Mucosa of rectum (tissue), 2 donors: ENCODE results near the gene ENDOD1.
"Not testable (repeated sequence)": the region's sequence is repeated elsewhere in the genome, so short reads cannot be mapped to it uniquely, and the experiment has no call there.

Experiments used
- H3K27ac ChIP-seq, 2 donors: one replicate each; pipeline ENCODE4 v1.7.0; 2013; ENCODE audit warnings: inconsistent platforms in 2 of 2, low read depth in 2 of 2, low read length in 2 of 2
- H3K27me3 ChIP-seq, 2 donors: one replicate each; pipeline ENCODE4 v1.7.0; 2013; ENCODE audit warnings: low read length in 2 of 2; ENCODE audit not compliant: control insufficient read depth in 2 of 2, insufficient read depth in 2 of 2
- H3K36me3 ChIP-seq, 2 donors: one replicate each; pipeline ENCODE4 v1.7.0; 2013; ENCODE audit warnings: low read length in 2 of 2; ENCODE audit not compliant: control insufficient read depth in 2 of 2, insufficient read depth in 2 of 2
- H3K4me1 ChIP-seq, 2 donors: one replicate each; pipeline ENCODE4 v1.7.0; 2013; ENCODE audit warnings: low read length in 2 of 2, mild to moderate bottlenecking in 1 of 2; ENCODE audit not compliant: control insufficient read depth in 2 of 2, insufficient read depth in 2 of 2
- H3K4me3 ChIP-seq, 2 donors: one replicate each; pipeline ENCODE4 v1.7.0; 2013; ENCODE audit warnings: low read length in 2 of 2
- H3K9ac ChIP-seq, 2 donors: one replicate each; pipeline ENCODE4 v1.7.0; 2013; ENCODE audit warnings: low read length in 2 of 2, low read depth in 1 of 2, mild to moderate bottlenecking in 1 of 2
- H3K9me3 ChIP-seq, 2 donors: one replicate each; pipeline ENCODE4 v1.7.0; 2013; ENCODE audit warnings: low read length in 2 of 2; ENCODE audit not compliant: control insufficient read depth in 2 of 2
- donor health status: healthy.
- donor health status: Normal muscosa, but diverticular disease.

The ENDOD1 gene

GRCh38 chr11:95089620-95090542, at the start of gene ENDOD1:
ENDOD1 (plus strand) TSS chr11:95089846; CDS start chr11:95089928, 82 bp downstream.
- H3K4me1 ChIP-seq = peaks cover 29 to 43% of the 10 kb centered on the region in 2 donors
- H3K27me3 ChIP-seq = no peaks in the 10 kb centered on the region
- peaks cover 0 to 4% of the 10 kb centered on the region in 2 donors for H3K36me3 ChIP-seq
- peak within 1 kb of the TSS; percentile 78 to 82 for H3K4me3 ChIP-seq
- no peaks in the 10 kb centered on the region for H3K9me3 ChIP-seq
- H3K9ac ChIP-seq = peak within 1 kb of the TSS; percentile 86 to 94
- H3K27ac ChIP-seq = peak within 1 kb of the TSS; percentile 94 to 96

GRCh38 chr11:95042239-95042638, 47.4 kb upstream of the ENDOD1 start:
- no peaks in the 10 kb centered on the region for H3K9me3 ChIP-seq
- H3K9ac ChIP-seq = no peak overlapping the region
- no peak overlapping the region for H3K27ac ChIP-seq
- no peaks in the 10 kb centered on the region for H3K36me3 ChIP-seq
- no peaks in the 10 kb centered on the region for H3K27me3 ChIP-seq
- no peaks in the 10 kb centered on the region for H3K4me1 ChIP-seq
- H3K4me3 ChIP-seq = no peak overlapping the region

GRCh38 chr11:95042906-95043305, 46.7 kb upstream of the ENDOD1 start:
- Histone ChIP-seq H3K4me3 (no peak overlapping the region), H3K36me3 (no peaks in the 10 kb centered on the region), H3K27ac (no peak overlapping the region), H3K9ac (no peak overlapping the region), H3K27me3 (no peaks in the 10 kb centered on the region), H3K9me3 (no peaks in the 10 kb centered on the region), H3K4me1 (no peaks in the 10 kb centered on the region)

GRCh38 chr11:95044010-95044409, 45.6 kb upstream of the ENDOD1 start:
- Histone ChIP-seq H3K4me1 (no peaks in the 10 kb centered on the region), H3K9ac (no peak overlapping the region), H3K9me3 (no peaks in the 10 kb centered on the region), H3K36me3 (no peaks in the 10 kb centered on the region), H3K4me3 (no peak overlapping the region), H3K27ac (no peak overlapping the region), H3K27me3 (no peaks in the 10 kb centered on the region)

- H3K4me3 ChIP-seq = no peak overlapping the region
Measured at GRCh38 chr11:95045812-95046211, 43.8 kb upstream of the ENDOD1 start.

GRCh38 chr11:95049122-95049521, 40.5 kb upstream of the ENDOD1 start, which contains the start of gene KDM4F:
KDM4F (plus strand) TSS chr11:95049422.
- not testable (repeated sequence) for H3K4me1 ChIP-seq, H3K27ac ChIP-seq, H3K9me3 ChIP-seq, H3K36me3 ChIP-seq, H3K4me3 ChIP-seq, H3K27me3 ChIP-seq, H3K9ac ChIP-seq

More at GRCh38 chr11:95045812-95046211, 43.8 kb upstream of the ENDOD1 start:
- no peaks in the 10 kb centered on the region for H3K27me3 ChIP-seq
- no peak overlapping the region for H3K27ac ChIP-seq
- no peaks in the 10 kb centered on the region for H3K9me3 ChIP-seq
- no peak overlapping the region for H3K9ac ChIP-seq
- no peaks in the 10 kb centered on the region for H3K4me1 ChIP-seq
- no peaks in the 10 kb centered on the region for H3K36me3 ChIP-seq

- H3K36me3 ChIP-seq = no peaks in the 10 kb centered on the region
- H3K4me1 ChIP-seq = peaks cover 0 to 2% of the 10 kb centered on the region in 2 donors
- H3K27ac ChIP-seq = no peak overlapping the region
- no peak overlapping the region for H3K4me3 ChIP-seq
- H3K9me3 ChIP-seq = no peaks in the 10 kb centered on the region
- H3K27me3 ChIP-seq = no peaks in the 10 kb centered on the region
- no peak overlapping the region for H3K9ac ChIP-seq
Measured at GRCh38 chr11:95050595-95051202, 38.9 kb upstream of the ENDOD1 start.

- H3K9ac ChIP-seq = no peak overlapping the region
- H3K4me1 ChIP-seq = peaks cover 0 to 2% of the 10 kb centered on the region in 2 donors
- no peaks in the 10 kb centered on the region for H3K9me3 ChIP-seq
- no peak overlapping the region for H3K27ac ChIP-seq
- H3K4me3 ChIP-seq = no peak overlapping the region
- H3K36me3 ChIP-seq = no peaks in the 10 kb centered on the region
- no peaks in the 10 kb centered on the region for H3K27me3 ChIP-seq
Measured at GRCh38 chr11:95054356-95054755, 35.3 kb upstream of the ENDOD1 start.

- H3K36me3 ChIP-seq = no peaks in the 10 kb centered on the region
- H3K27ac ChIP-seq = no peak overlapping the region
- peaks cover 0 to 2% of the 10 kb centered on the region in 2 donors for H3K4me1 ChIP-seq
- no peak overlapping the region for H3K9ac ChIP-seq
- H3K4me3 ChIP-seq = no peak overlapping the region
- no peaks in the 10 kb centered on the region for H3K9me3 ChIP-seq
- no peaks in the 10 kb centered on the region for H3K27me3 ChIP-seq
Measured at GRCh38 chr11:95055283-95055897, 34.3 kb upstream of the ENDOD1 start.

- no peaks in the 10 kb centered on the region for H3K36me3 ChIP-seq
- no peak overlapping the region for H3K27ac ChIP-seq
- no peaks in the 10 kb centered on the region for H3K27me3 ChIP-seq
- no peaks in the 10 kb centered on the region for H3K9me3 ChIP-seq
- H3K4me1 ChIP-seq = peaks cover 0 to 2% of the 10 kb centered on the region in 2 donors
- H3K9ac ChIP-seq = no peak overlapping the region
- H3K4me3 ChIP-seq = no peak overlapping the region
Measured at GRCh38 chr11:95057959-95058358, 31.7 kb upstream of the ENDOD1 start.
